Lower leg skin (tissue), 3 donors: ENCODE measurements around the gene SLITRK2.

Experiments
- CTCF ChIP-seq, 3 donors: fragments of 450-650 bp; IDR thresholded peaks; one replicate each; pipeline ENCODE4 v1.5.1; 2016; ENCODE audit warnings: antibody characterized with exemption in 3 of 3, mild to moderate bottlenecking in 3 of 3, moderate library complexity in 2 of 3
- POLR2A ChIP-seq, 2 donors: fragments of 450-650 bp; IDR thresholded peaks; one replicate each; pipeline ENCODE4 v1.6.1; 2016 to 2017; ENCODE audit warnings: antibody characterized with exemption in 2 of 2, mild to moderate bottlenecking in 1 of 2, moderate library complexity in 1 of 2

GRCh38 chrX:145856181-145856580, 38.6 kb downstream of the SLITRK2 start:
- TF ChIP-seq CTCF (IDR thresholded peaks at IDR 0.05) = no peak
- no peak for TF ChIP-seq POLR2A (IDR thresholded peaks at IDR 0.05)
